BE2C (cell line): ENCODE measurements around the gene NHLRC3.
A peak's percentile ranks its signal among the peaks of the same experiment; 100 is the strongest.

Experiments
- DNase-seq: peaks from one replicate; pipeline ENCODE4 v3.0.0-alpha.2; 2020
- H3K27me3 ChIP-seq: fragments of 250-450 bp; sonication (Bioruptor Pico); 2 replicates; pipeline ENCODE4 v1.5.1; 2020; ENCODE audit warnings: mild to moderate bottlenecking
- H3K36me3 ChIP-seq: fragments of 250-450 bp; sonication (Bioruptor Pico); 2 replicates; pipeline ENCODE4 v1.5.1; 2020; ENCODE audit warnings: mild to moderate bottlenecking
- H3K4me1 ChIP-seq: fragments of 250-450 bp; sonication (Bioruptor Pico); 2 replicates; pipeline ENCODE4 v1.5.1; 2020
- H3K4me3 ChIP-seq: 2 replicates; pipeline ENCODE4 v1.5.1; 2011; ENCODE audit warnings: low read depth, low read length
- H3K9me3 ChIP-seq: fragments of 250-450 bp; sonication (Bioruptor Pico); 2 replicates; pipeline ENCODE4 v1.5.1; 2020
- CTCF ChIP-seq: IDR thresholded peaks from 2 replicates; pipeline ENCODE4 v1.5.1; 2012; ENCODE audit warnings: mild to moderate bottlenecking, low read depth, low read length

The NHLRC3 gene

GRCh38 chr13:39013462-39013861, 24.8 kb upstream of the NHLRC3 start:
- Histone ChIP-seq H3K4me1 (no peaks in the 10 kb centered on the region), H3K9me3 (no peaks in the 10 kb centered on the region), H3K4me3 (no peak overlapping the region), H3K36me3 (peaks cover 78% of the 10 kb centered on the region), H3K27me3 (no peaks in the 10 kb centered on the region)
- no peak for TF ChIP-seq CTCF
- DNase-seq: no peak

- Histone ChIP-seq H3K27me3 (no peaks in the 10 kb centered on the region), H3K4me1 (no peaks in the 10 kb centered on the region), H3K4me3 (no peak overlapping the region), H3K36me3 (peaks cover 67% of the 10 kb centered on the region), H3K9me3 (no peaks in the 10 kb centered on the region)
- no peak for DNase-seq
- TF ChIP-seq CTCF: no peak
Measured at GRCh38 chr13:39016087-39016486, 22.2 kb upstream of the NHLRC3 start.

GRCh38 chr13:39016787-39017186, 21.5 kb upstream of the NHLRC3 start:
- peaks cover 67% of the 10 kb centered on the region for H3K36me3 ChIP-seq
- H3K4me1 ChIP-seq: no peaks in the 10 kb centered on the region
- no peaks in the 10 kb centered on the region for H3K9me3 ChIP-seq
- TF ChIP-seq CTCF: peak; percentile 82
- no peaks in the 10 kb centered on the region for H3K27me3 ChIP-seq
- peak; percentile 22 for DNase-seq
- no peak overlapping the region for H3K4me3 ChIP-seq

- H3K9me3 ChIP-seq: no peaks in the 10 kb centered on the region
- TF ChIP-seq CTCF: no peak
- peaks cover 63% of the 10 kb centered on the region for H3K36me3 ChIP-seq
- no peaks in the 10 kb centered on the region for H3K27me3 ChIP-seq
- no peaks in the 10 kb centered on the region for H3K4me1 ChIP-seq
- DNase-seq: no peak
- no peak overlapping the region for H3K4me3 ChIP-seq
Measured at GRCh38 chr13:39020853-39021462, 17.3 kb upstream of the NHLRC3 start.

- Histone ChIP-seq H3K4me1 (no peaks in the 10 kb centered on the region), H3K4me3 (no peak overlapping the region), H3K27me3 (no peaks in the 10 kb centered on the region), H3K36me3 (peaks cover 67% of the 10 kb centered on the region), H3K9me3 (no peaks in the 10 kb centered on the region)
- TF ChIP-seq CTCF: no peak
- DNase-seq: no peak
Measured at GRCh38 chr13:39023316-39023715, 14.9 kb upstream of the NHLRC3 start.

- no peak for TF ChIP-seq CTCF
- peaks cover 67% of the 10 kb centered on the region for H3K36me3 ChIP-seq
- H3K4me3 ChIP-seq: no peak overlapping the region
- H3K27me3 ChIP-seq: no peaks in the 10 kb centered on the region
- H3K4me1 ChIP-seq: no peaks in the 10 kb centered on the region
- no peaks in the 10 kb centered on the region for H3K9me3 ChIP-seq
- DNase-seq: no peak
Measured at GRCh38 chr13:39023761-39024160, 14.5 kb upstream of the NHLRC3 start.
